ENCODE results near the gene METTL24.

- no peak for TF ChIP-seq POLR2A (IDR thresholded peaks at IDR 0.05)
- TF ChIP-seq, protein P1, sequence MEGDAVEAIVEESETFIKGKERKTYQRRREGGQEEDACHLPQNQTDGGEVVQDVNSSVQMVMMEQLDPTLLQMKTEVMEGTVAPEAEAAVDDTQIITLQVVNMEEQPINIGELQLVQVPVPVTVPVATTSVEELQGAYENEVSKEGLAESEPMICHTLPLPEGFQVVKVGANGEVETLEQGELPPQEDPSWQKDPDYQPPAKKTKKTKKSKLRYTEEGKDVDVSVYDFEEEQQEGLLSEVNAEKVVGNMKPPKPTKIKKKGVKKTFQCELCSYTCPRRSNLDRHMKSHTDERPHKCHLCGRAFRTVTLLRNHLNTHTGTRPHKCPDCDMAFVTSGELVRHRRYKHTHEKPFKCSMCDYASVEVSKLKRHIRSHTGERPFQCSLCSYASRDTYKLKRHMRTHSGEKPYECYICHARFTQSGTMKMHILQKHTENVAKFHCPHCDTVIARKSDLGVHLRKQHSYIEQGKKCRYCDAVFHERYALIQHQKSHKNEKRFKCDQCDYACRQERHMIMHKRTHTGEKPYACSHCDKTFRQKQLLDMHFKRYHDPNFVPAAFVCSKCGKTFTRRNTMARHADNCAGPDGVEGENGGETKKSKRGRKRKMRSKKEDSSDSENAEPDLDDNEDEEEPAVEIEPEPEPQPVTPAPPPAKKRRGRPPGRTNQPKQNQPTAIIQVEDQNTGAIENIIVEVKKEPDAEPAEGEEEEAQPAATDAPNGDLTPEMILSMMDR (IDR thresholded peaks at IDR 0.05): no peak
Observed at GRCh38 chr6:110341663-110342596, 16.2 kb downstream of the METTL24 start.
